ENCODE results near the gene C17orf114.

C17orf114 gene

DNA sequence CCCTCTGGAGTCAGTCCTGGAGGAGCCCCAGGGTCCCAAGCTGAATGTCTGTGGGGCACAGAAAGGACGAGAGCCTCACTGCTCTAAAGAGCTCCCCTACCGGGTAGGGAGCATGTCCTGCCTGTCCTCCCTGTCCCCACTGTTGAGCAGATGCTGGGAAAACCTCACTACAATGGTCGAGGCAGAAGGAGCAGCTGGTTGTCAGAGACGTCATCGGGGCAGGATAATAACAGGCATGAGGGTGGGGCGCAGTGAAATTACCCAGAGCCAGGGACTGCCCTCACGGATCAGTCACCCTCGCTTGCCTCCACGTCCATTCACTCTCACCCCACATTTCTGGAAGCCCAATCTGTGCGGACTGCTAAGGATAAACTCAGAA lies 29.9 kb downstream of the C17orf114 start:
- WGBS, 2 donors: 67 to 75% methylated on average over 8 to 10 of the region's 10 CpGs
- intact Hi-C loops (cut with DNase I; ENCODE audit: low total_unique reads): no loop called here
- Histone ChIP-seq H3K36me3 (ENCODE audit: low read depth, missing control alignments) (no peaks in the 10 kb centered on the region), H3K4me1 (no peaks in the 10 kb centered on the region), H3K9me3 (no peaks in the 10 kb centered on the region), H3K4me3 (no peak overlapping the region), H3K27ac (no peak overlapping the region), H3K27me3 (no peaks in the 10 kb centered on the region)
- no peak for TF ChIP-seq CTCF (IDR thresholded peaks at IDR 0.05)
- no peak for TF ChIP-seq POLR2A (IDR thresholded peaks at IDR 0.05)
- no peak for DNase-seq

DNA sequence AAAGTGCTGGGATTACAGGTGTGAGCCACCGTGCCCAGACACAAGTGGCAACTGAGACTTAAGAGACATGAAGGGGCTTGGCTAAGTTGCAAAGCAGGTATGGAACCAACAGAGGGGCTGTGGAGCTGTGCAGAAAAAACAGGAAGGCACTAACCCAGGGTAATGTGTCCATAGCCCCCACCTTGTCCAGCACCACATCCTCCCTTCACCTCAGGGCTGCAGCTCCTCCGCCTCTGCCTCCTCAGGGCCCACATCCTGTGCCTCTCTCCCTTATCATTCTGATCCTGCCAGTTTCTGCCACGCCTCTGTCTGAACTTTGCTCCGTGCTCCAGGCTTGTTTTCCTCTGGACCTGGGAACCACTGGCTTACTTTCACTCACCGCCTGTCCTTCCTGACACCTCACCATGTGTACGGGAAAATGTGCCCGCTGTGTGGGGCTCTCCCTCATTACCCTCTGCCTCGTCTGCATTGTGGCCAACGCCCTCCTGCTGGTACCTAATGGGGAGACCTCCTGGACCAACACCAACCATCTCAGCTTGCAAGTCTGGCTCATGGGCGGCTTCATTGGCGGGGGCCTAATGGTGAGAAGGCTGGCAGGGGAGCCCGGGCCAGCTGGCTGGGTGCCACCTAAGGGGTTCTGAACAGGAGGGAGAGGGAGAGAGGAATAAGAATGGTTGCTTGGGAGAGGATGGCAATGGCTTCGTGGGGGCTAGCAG lies 30.5 kb downstream of the C17orf114 start, which contains the start of gene TM4SF5:
Gene TM4SF5 (plus strand): TSS at position 368 of the 716 bp plus-strand sequence. CDS start 37 bp downstream, at position 405.
- H3K27ac ChIP-seq: no peak within 1 kb of the TSS
- intact Hi-C loops (cut with DNase I; ENCODE audit: low total_unique reads): no loop called here
- TF ChIP-seq POLR2A (IDR thresholded peaks at IDR 0.05) (no peak), CTCF (IDR thresholded peaks at IDR 0.05) (no peak)
- H3K4me3 ChIP-seq: no peak within 1 kb of the TSS
- H3K4me1 ChIP-seq: no peaks in the 10 kb centered on the region
- H3K36me3 ChIP-seq (ENCODE audit: low read depth, missing control alignments): no peaks in the 10 kb centered on the region
- WGBS, 2 donors: 76 to 78% methylated on average over 13 of the region's 13 CpGs
- DNase-seq: no peak
- no peaks in the 10 kb centered on the region for H3K9me3 ChIP-seq
- no peaks in the 10 kb centered on the region for H3K27me3 ChIP-seq

DNA sequence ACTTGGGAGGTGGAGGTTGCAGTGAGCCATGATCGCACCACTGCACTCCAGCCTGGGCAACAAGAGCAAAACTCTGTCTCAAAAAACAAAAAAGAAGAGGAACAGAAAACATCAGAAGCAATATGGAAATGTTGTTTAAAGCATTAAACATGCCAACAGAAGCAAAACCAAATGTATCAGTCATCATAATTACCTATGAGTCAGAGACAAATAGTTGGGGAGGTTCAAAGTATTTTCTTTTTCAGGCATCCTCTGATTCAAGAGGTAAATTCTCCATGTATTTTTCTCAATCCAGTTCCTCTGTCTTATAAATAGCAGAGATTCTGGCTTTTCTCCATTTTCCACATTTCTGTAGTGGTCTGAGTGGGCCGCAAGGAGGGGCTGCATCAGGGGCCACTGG lies 32.5 kb downstream of the C17orf114 start:
- H3K9me3 ChIP-seq: no peaks in the 10 kb centered on the region
- no peaks in the 10 kb centered on the region for H3K36me3 ChIP-seq (ENCODE audit: low read depth, missing control alignments)
- no peak overlapping the region for H3K4me3 ChIP-seq

DNA sequence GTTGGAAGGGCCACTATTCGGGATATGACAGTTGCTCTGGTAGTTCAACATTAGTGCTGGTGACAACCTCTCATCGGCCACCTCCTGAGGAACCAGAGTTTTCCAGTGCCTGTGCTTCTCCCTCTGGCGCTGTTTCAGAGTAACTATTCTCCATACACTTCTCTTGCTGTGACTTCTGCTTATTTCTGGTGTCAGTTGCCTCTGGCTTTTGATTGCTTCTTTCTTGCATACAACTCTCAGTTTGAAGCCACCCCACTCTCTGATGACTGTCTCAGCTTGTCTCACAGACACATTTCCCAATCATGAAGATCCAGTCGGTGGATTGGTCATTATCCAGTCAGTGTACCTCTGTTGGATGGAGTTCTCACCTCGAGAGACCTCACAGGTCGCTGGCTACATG lies 33.8 kb downstream of the C17orf114 start:
- DNase-seq: no peak
- no peaks in the 10 kb centered on the region for H3K27me3 ChIP-seq
- no peak overlapping the region for H3K4me3 ChIP-seq
- H3K27ac ChIP-seq: no peak overlapping the region
- intact Hi-C loops (cut with DNase I; ENCODE audit: low total_unique reads): no loop called here
- H3K9me3 ChIP-seq: no peaks in the 10 kb centered on the region
- H3K4me1 ChIP-seq: no peaks in the 10 kb centered on the region
- no peak for TF ChIP-seq POLR2A (IDR thresholded peaks at IDR 0.05)
- no peak for TF ChIP-seq CTCF (IDR thresholded peaks at IDR 0.05)
- no peaks in the 10 kb centered on the region for H3K36me3 ChIP-seq (ENCODE audit: low read depth, missing control alignments)
- 86 to 90% methylated on average over 6 of the region's 6 CpGs for WGBS, 2 donors

More for the DNA sequence above, 32.5 kb downstream of the C17orf114 start:
- Histone ChIP-seq H3K27me3 (no peaks in the 10 kb centered on the region), H3K27ac (no peak overlapping the region), H3K4me1 (no peaks in the 10 kb centered on the region)
- TF ChIP-seq CTCF (IDR thresholded peaks at IDR 0.05) (no peak), POLR2A (IDR thresholded peaks at IDR 0.05) (no peak)
- DNase-seq: no peak
- intact Hi-C loops (cut with DNase I; ENCODE audit: low total_unique reads): no loop called here
- 83 to 87% methylated on average over 2 of the region's 2 CpGs for WGBS, 2 donors

GRCh38 chr17:4766723-4767122 lies 35.4 kb downstream of the C17orf114 start:
- TF ChIP-seq CTCF (IDR thresholded peaks at IDR 0.05) (no peak), POLR2A (IDR thresholded peaks at IDR 0.05) (no peak)
- Histone ChIP-seq H3K9me3 (no peaks in the 10 kb centered on the region), H3K4me3 (no peak overlapping the region), H3K27me3 (no peaks in the 10 kb centered on the region), H3K27ac (no peak overlapping the region), H3K4me1 (no peaks in the 10 kb centered on the region), H3K36me3 (ENCODE audit: low read depth, missing control alignments) (no peaks in the 10 kb centered on the region)
- 77 to 92% methylated on average over 9 of the region's 9 CpGs for WGBS, 2 donors
- intact Hi-C loops (cut with DNase I; ENCODE audit: low total_unique reads): no loop called here
- no peak for DNase-seq

Measured in testis (tissue), 2 donors.